Osteocyte (in vitro differentiated cells): ENCODE data around the gene NME3. TPM values are rescaled to one million over a fixed set of nuclear protein-coding genes. Genes with fewer than 3 reads are reported as not detected.

Experiments used
- DNase-seq: peaks from one replicate; pipeline ENCODE4 v3.0.0; 2021; ENCODE audit warnings: mixed read lengths; ENCODE audit not compliant: unreplicated experiment; ENCODE audit errors: extremely low spot score
- H3K27ac Mint-ChIP-seq: one replicate; pipeline ENCODE4 v1.8.0; 2021; ENCODE audit warnings: mild to moderate bottlenecking, mixed read lengths; ENCODE audit not compliant: unreplicated experiment
- H3K27me3 Mint-ChIP-seq: one replicate; pipeline ENCODE4 v1.8.0; 2021; ENCODE audit warnings: mixed read lengths; ENCODE audit not compliant: unreplicated experiment
- H3K36me3 Mint-ChIP-seq: one replicate; pipeline ENCODE4 v1.8.0; 2021; ENCODE audit warnings: mixed read lengths; ENCODE audit not compliant: unreplicated experiment
- H3K4me1 Mint-ChIP-seq: one replicate; pipeline ENCODE4 v1.8.0; 2021; ENCODE audit warnings: mixed read lengths; ENCODE audit not compliant: unreplicated experiment
- H3K4me3 Mint-ChIP-seq: one replicate; pipeline ENCODE4 v1.8.0; 2021; ENCODE audit warnings: mild to moderate bottlenecking, moderate library complexity, mixed read lengths; ENCODE audit not compliant: unreplicated experiment
- H3K9me3 Mint-ChIP-seq: one replicate; pipeline ENCODE4 v1.8.0; 2021; ENCODE audit warnings: mixed read lengths; ENCODE audit not compliant: unreplicated experiment
- total RNA-seq: library from RNA; stranded (reverse); gene quantifications from 2 replicates; pipeline ENCODE4 v1.2.1, GENCODE V29; 2021
- TF ChIP-seq, protein P1 (sequence below): fragments of 200-600 bp; sonication (generic); IDR thresholded peaks from 2 replicates; pipeline ENCODE4 v1.5.0; 2021; ENCODE audit warnings: antibody characterized with exemption, mild to moderate bottlenecking, moderate library complexity

NME3 gene
- total RNA-seq, 1 donor from 2014 or later = 45.8 TPM

DNA sequence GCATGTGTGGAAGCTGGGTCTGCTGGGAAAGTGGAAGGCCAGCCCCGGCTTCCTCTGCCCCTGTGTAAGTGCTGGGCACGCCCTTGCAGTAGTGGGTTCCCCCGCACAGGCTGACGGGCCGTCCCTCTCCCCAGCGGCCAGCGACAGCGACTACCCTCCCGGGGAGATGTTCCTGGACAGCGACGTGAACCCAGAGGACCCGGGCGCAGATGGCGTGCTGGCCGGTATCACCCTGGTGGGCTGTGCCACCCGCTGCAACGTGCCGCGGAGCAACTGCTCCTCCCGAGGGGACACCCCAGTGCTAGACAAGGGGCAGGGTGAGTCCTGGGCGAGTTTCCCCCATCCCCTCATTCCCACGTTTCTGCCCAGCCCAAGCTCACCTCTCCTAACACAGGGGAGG, 5.5 kb downstream of the NME3 start:
- Mint-ChIP-seq H3K4me1 (peaks cover 4% of the 10 kb centered on the region), H3K9me3 (no peaks in the 10 kb centered on the region), H3K36me3 (peaks cover 8% of the 10 kb centered on the region), H3K4me3 (no peak overlapping the region), H3K27me3 (no peaks in the 10 kb centered on the region), H3K27ac (no peak overlapping the region)
- no peak for DNase-seq
- TF ChIP-seq, protein P1, sequence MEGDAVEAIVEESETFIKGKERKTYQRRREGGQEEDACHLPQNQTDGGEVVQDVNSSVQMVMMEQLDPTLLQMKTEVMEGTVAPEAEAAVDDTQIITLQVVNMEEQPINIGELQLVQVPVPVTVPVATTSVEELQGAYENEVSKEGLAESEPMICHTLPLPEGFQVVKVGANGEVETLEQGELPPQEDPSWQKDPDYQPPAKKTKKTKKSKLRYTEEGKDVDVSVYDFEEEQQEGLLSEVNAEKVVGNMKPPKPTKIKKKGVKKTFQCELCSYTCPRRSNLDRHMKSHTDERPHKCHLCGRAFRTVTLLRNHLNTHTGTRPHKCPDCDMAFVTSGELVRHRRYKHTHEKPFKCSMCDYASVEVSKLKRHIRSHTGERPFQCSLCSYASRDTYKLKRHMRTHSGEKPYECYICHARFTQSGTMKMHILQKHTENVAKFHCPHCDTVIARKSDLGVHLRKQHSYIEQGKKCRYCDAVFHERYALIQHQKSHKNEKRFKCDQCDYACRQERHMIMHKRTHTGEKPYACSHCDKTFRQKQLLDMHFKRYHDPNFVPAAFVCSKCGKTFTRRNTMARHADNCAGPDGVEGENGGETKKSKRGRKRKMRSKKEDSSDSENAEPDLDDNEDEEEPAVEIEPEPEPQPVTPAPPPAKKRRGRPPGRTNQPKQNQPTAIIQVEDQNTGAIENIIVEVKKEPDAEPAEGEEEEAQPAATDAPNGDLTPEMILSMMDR = no peak

DNA sequence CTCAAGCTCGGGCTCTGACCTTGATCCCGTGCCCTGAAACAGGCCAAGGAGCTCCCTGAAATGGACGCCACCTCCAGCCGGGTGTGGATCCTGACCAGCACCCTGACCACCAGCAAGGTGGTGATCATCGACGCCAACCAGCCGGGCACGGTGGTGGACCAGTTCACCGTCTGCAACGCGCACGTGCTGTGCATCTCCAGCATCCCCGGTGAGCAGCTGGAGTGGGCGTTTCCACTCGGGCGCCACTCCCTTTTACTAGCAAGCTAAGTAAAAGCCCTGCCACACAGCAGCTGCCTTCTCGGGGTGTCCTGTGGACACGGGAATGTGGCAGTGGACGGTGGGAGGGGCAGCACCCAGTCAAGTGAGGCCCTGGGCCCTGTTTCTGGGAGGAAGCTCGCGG, 6.4 kb downstream of the NME3 start:
- no peak for DNase-seq
- Mint-ChIP-seq H3K27ac (no peak overlapping the region), H3K36me3 (peaks cover 8% of the 10 kb centered on the region), H3K4me3 (no peak overlapping the region), H3K9me3 (no peaks in the 10 kb centered on the region), H3K4me1 (no peaks in the 10 kb centered on the region), H3K27me3 (no peaks in the 10 kb centered on the region)
- TF ChIP-seq, protein P1 = no peak

DNA sequence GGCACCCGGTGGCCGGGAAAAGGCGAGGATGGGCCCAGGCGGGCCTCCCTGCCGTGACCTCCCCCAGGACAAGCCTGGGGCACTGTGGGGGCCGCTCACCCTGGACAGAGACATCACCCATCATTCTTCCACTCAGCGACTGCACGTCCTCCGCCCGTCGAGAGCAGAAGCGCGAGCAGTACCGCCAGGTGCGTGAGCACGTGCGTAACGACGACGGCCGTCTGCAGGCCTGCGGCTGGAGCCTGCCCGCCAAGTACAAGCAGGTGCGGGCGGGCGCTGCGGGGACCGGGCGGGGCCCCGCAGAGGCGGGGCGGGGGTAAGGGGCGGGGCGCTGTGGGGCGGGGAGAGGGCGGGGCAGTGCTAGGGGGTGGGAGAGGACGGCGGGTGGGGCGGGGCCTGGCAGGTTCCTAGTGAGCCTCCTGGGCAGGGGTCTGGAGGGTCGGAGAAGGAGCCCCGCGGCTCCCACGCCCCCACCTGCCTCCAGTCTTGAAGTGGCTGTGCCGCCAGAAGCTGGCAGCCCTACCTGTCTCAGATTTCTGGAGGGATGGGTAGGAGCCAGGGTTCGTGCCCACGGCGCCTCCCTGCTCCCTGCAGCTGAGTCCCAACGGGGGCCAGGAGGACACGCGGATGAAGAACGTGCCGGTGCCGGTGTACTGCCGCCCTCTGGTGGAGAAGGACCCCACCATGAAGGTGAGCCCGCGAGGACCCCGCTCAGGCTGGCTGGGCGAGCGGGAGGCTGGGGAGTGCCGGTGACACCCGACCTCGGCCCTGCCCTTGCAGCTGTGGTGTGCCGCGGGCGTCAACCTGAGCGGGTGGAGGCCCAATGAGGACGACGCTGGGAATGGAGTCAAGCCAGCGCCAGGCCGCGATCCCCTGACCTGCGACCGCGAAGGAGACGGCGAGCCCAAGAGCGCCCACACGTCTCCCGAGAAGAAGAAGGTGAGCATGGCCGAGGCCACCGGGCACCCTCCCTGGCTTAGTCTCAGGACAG, 7.5 kb downstream of the NME3 start:
- TF ChIP-seq, protein P1 = peak; percentile 65
- Mint-ChIP-seq H3K36me3 (peaks cover 8% of the 10 kb centered on the region), H3K27me3 (no peaks in the 10 kb centered on the region), H3K4me1 (no peaks in the 10 kb centered on the region), H3K27ac (no peak overlapping the region), H3K9me3 (no peaks in the 10 kb centered on the region), H3K4me3 (no peak overlapping the region)
- no peak for DNase-seq

DNA sequence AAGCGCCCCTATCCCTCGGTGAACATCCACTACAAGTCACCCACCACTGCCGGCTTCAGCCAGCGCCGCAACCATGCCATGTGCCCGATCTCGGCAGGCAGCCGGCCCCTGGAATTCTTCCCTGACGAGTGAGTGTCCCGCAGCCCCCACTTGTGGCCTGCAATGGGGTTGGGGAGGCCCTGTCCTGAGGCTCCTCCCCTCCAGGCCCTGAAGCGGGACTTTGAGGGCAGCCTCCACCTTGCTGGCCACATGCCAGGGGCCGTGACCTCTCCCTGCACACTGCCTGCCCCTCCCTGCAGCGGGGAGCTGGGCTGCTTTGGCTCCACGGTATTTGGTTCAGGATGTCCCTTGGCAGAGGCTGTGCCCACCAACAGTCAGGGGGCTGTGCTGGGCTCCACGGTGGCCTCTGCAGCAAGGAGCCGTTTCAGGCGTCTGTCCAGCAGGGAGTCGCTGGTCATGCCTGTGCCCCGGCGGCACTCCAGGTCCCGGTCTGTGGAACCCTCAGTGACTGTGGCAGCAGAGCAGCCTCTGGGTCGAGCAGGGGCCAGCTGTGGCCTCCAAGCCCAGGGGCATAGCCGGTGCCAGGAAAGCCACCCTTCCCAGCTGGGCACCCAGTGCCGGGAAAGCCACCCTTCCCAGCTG, 8.3 kb downstream of the NME3 start:
- TF ChIP-seq, protein P1 = no peak
- no peaks in the 10 kb centered on the region for H3K9me3 Mint-ChIP-seq
- peaks cover 7% of the 10 kb centered on the region for H3K36me3 Mint-ChIP-seq
- DNase-seq = no peak
- H3K4me3 Mint-ChIP-seq = no peak overlapping the region
- H3K27ac Mint-ChIP-seq = no peak overlapping the region
- no peaks in the 10 kb centered on the region for H3K4me1 Mint-ChIP-seq
- no peaks in the 10 kb centered on the region for H3K27me3 Mint-ChIP-seq
